ENCODE results near the gene KRTAP12-4.

DNA sequence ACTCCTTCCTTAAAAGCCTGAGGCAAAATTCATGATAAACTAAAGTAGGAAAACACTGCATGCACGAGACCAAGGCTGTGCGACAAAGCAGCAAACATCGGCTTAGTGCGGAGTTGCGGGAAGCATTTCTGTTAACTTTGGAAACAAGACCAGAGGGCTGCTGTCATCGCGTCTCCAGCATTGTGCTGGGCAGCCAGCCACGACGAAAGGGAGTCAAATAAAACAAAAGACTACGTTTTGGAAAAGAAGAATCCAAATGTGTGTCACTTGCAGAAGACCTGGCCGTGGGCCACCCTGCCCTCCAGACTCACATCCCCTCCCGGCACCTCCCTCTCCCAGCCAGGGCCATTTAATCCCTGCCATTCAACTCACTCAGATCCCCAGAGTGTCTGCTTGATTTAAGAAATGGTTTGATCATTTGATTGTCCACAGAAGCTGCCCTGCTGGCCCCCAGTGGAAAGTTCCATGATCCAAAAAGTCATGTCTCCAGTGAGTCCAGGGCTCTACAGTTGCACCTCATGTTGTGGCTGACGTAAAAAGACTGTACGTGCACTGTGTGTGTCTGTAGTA, 10.6 kb downstream of the KRTAP12-4 start:
- TF ChIP-seq CTCF (IDR thresholded peaks at IDR 0.05; ENCODE audit: insufficient read depth, low read length, poor library complexity, severe bottlenecking) (no peak), EZH2phosphoT487 (conservative IDR thresholded peaks at IDR 0.05; ENCODE audit: low read length) (no peak)
